Mesendoderm (in vitro differentiated cells): Measurements from ENCODE around the gene SCLY.

ENCODE experiments used
- DNase-seq: peaks from one replicate; pipeline ENCODE4 v3.0.0; 2013
- H2AK5ac ChIP-seq: 2 replicates; pipeline ENCODE4 v1.6.1; 2013; ENCODE audit warnings: low read length, inconsistent platforms
- H2BK120ac ChIP-seq: 2 replicates; pipeline ENCODE4 v1.6.1; 2013; ENCODE audit warnings: low read depth, mild to moderate bottlenecking, low read length, moderate library complexity, mixed read lengths
- H2BK15ac ChIP-seq: replicated peaks from 2 replicates; pipeline ENCODE4 v1.6.1; 2013; ENCODE audit warnings: low read depth, mild to moderate bottlenecking, moderate library complexity
- H2BK5ac ChIP-seq: 2 replicates; pipeline ENCODE4 v1.6.1; 2013; ENCODE audit warnings: low read length, inconsistent platforms
- H3K18ac ChIP-seq: 2 replicates; pipeline ENCODE4 v1.6.1; 2013; ENCODE audit warnings: mild to moderate bottlenecking, low read length, mixed read lengths
- H3K23ac ChIP-seq: one replicate; pipeline ENCODE4 v1.6.1; 2013; ENCODE audit warnings: low read length
- H3K27ac ChIP-seq: 2 replicates; pipeline ENCODE4 v1.5.1; 2013; ENCODE audit warnings: low read depth, mild to moderate bottlenecking, inconsistent platforms, low read length, moderate library complexity
- H3K27me3 ChIP-seq: 2 replicates; pipeline ENCODE4 v1.6.1; 2013; ENCODE audit warnings: low read length, control low read depth, mild to moderate bottlenecking, inconsistent platforms; ENCODE audit not compliant: insufficient read depth, poor library complexity
- H3K36me3 ChIP-seq: 2 replicates; pipeline ENCODE4 v1.6.1; 2013; ENCODE audit warnings: low read length, inconsistent platforms; ENCODE audit not compliant: control insufficient read depth, insufficient read depth
- H3K4ac ChIP-seq: one replicate; pipeline ENCODE4 v1.6.1; 2013; ENCODE audit warnings: low read depth, mild to moderate bottlenecking, low read length, moderate library complexity
- H3K4me1 ChIP-seq: 2 replicates; pipeline ENCODE4 v1.6.1; 2013; ENCODE audit warnings: low read depth, low read length, inconsistent platforms; ENCODE audit not compliant: control insufficient read depth
- H3K4me2 ChIP-seq: 2 replicates; pipeline ENCODE4 v1.6.1; 2013; ENCODE audit warnings: low read length
- H3K4me3 ChIP-seq: 2 replicates; pipeline ENCODE4 v1.5.1; 2013; ENCODE audit warnings: mild to moderate bottlenecking, low read length
- H3K56ac ChIP-seq: one replicate; pipeline ENCODE4 v1.6.1; 2013; ENCODE audit warnings: low read length
- H3K79me1 ChIP-seq: 2 replicates; pipeline ENCODE4 v1.6.1; 2013; ENCODE audit warnings: low read length, inconsistent platforms
- H3K79me2 ChIP-seq: 2 replicates; pipeline ENCODE4 v1.6.1; 2013; ENCODE audit warnings: mild to moderate bottlenecking, low read length; ENCODE audit not compliant: control insufficient read depth, insufficient read depth
- H3K9ac ChIP-seq: 2 replicates; pipeline ENCODE4 v1.6.1; 2013; ENCODE audit warnings: low read length, inconsistent platforms
- H4K5ac ChIP-seq: one replicate; pipeline ENCODE4 v1.6.1; 2013; ENCODE audit warnings: low read length
- H4K8ac ChIP-seq: one replicate; pipeline ENCODE4 v1.6.1; 2013; ENCODE audit warnings: low read depth, mild to moderate bottlenecking, control low read depth, low read length, moderate library complexity
- WGBS: extraction: QIAGEN DNeasy Blood & Tissue Kit; methylation state at CpG from one replicate; pipeline ENCODE4 v1.1.7; 2013; ENCODE audit warnings: low lambda C conversion rate, missing lambda C conversion rate; ENCODE audit not compliant: insufficient coverage; ENCODE audit errors: extremely low coverage; 5-methylcytosine and 5-hydroxymethylcytosine counted together

The SCLY gene

DNA sequence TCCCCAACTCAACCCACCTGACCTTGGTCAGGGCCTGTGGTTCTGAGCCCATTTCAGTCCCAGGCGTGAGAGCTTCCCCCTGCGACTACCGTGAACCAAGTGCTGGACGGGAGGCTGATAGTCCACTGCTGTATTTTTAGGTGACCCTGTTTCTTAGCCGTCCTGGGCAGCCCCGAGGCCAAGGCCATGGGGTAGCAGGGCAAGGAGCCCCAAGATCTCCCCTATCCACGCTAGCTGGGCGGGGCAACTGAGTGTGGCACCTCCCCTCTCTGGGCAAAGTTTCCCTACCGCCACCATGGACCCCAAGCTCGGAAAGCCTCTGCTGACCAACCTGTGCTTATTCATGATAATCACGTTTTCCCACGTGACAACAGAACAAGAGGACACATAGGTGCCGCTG lies 77.1 kb downstream of the SCLY start:
- H3K4me3 ChIP-seq: no peak overlapping the region
- H2BK5ac ChIP-seq: no peak overlapping the region
- no peak overlapping the region for H4K5ac ChIP-seq
- H2AK5ac ChIP-seq: no peak overlapping the region
- no peak overlapping the region for H2BK15ac ChIP-seq
- H3K36me3 ChIP-seq: no peaks in the 10 kb centered on the region
- no peak overlapping the region for H3K18ac ChIP-seq
- H2BK120ac ChIP-seq: no peak overlapping the region
- no peak overlapping the region for H3K4me2 ChIP-seq
- H3K4me1 ChIP-seq: no peaks in the 10 kb centered on the region
- no peaks in the 10 kb centered on the region for H3K27me3 ChIP-seq
- no peak overlapping the region for H3K23ac ChIP-seq
- H4K8ac ChIP-seq: no peak overlapping the region
- no peaks in the 10 kb centered on the region for H3K79me1 ChIP-seq
- no peak overlapping the region for H3K56ac ChIP-seq
- no peak overlapping the region for H3K9ac ChIP-seq
- no peak overlapping the region for H3K27ac ChIP-seq
- no peak for DNase-seq
- H3K79me2 ChIP-seq: no peaks in the 10 kb centered on the region
- no CpG with 5 or more reads among the region's 13 CpGs for WGBS
- no peak overlapping the region for H3K4ac ChIP-seq

- Histone ChIP-seq H4K8ac (no peak within 1 kb of the TSS), H3K56ac (no peak within 1 kb of the TSS), H3K36me3 (no peaks in the 10 kb centered on the region), H3K4me3 (no peak within 1 kb of the TSS), H4K5ac (no peak within 1 kb of the TSS), H3K4me2 (no peak within 1 kb of the TSS), H3K79me2 (no peaks in the 10 kb centered on the region), H2BK15ac (no peak within 1 kb of the TSS), H3K27ac (no peak within 1 kb of the TSS), H3K27me3 (no peaks in the 10 kb centered on the region), H2AK5ac (no peak within 1 kb of the TSS), H3K4me1 (no peaks in the 10 kb centered on the region), H2BK120ac (no peak within 1 kb of the TSS), H3K23ac (no peak within 1 kb of the TSS), H3K9ac (no peak within 1 kb of the TSS), H3K4ac (no peak within 1 kb of the TSS), H3K79me1 (no peaks in the 10 kb centered on the region), H2BK5ac (no peak within 1 kb of the TSS), H3K18ac (no peak within 1 kb of the TSS)
- WGBS: no CpG with 5 or more reads among the region's 22 CpGs
- no peak for DNase-seq
Measured at GRCh38 chr2:238138331-238139195, 77.8 kb downstream of the SCLY start, which contains the start of gene KLHL30. TSS of gene KLHL30 (plus strand) at chr2:238138668. CDS start at chr2:238140755, 2,087 bp downstream.

- H2AK5ac ChIP-seq: no peak overlapping the region
- no peak overlapping the region for H3K9ac ChIP-seq
- no CpG with 5 or more reads among the region's 56 CpGs for WGBS
- H3K4ac ChIP-seq: no peak overlapping the region
- no peak overlapping the region for H3K4me3 ChIP-seq
- no peaks in the 10 kb centered on the region for H3K79me1 ChIP-seq
- no peak overlapping the region for H4K8ac ChIP-seq
- H3K18ac ChIP-seq: no peak overlapping the region
- H2BK5ac ChIP-seq: no peak overlapping the region
- no peak overlapping the region for H3K4me2 ChIP-seq
- H3K79me2 ChIP-seq: no peaks in the 10 kb centered on the region
- H3K27me3 ChIP-seq: no peaks in the 10 kb centered on the region
- H3K27ac ChIP-seq: no peak overlapping the region
- H3K36me3 ChIP-seq: no peaks in the 10 kb centered on the region
- H4K5ac ChIP-seq: no peak overlapping the region
- H2BK120ac ChIP-seq: no peak overlapping the region
- no peak overlapping the region for H3K56ac ChIP-seq
- H3K23ac ChIP-seq: no peak overlapping the region
- no peak overlapping the region for H2BK15ac ChIP-seq
- DNase-seq: no peak
- no peaks in the 10 kb centered on the region for H3K4me1 ChIP-seq
Measured at GRCh38 chr2:238139196-238140039, 78.6 kb downstream of the SCLY start.

- Histone ChIP-seq H2AK5ac (no peak overlapping the region), H3K4me2 (no peak overlapping the region), H3K23ac (no peak overlapping the region), H2BK5ac (no peak overlapping the region), H3K4ac (no peak overlapping the region), H3K36me3 (no peaks in the 10 kb centered on the region), H3K4me1 (no peaks in the 10 kb centered on the region), H2BK120ac (no peak overlapping the region), H3K27ac (no peak overlapping the region), H4K5ac (no peak overlapping the region), H3K18ac (no peak overlapping the region), H4K8ac (no peak overlapping the region), H3K79me1 (no peaks in the 10 kb centered on the region), H2BK15ac (no peak overlapping the region), H3K9ac (no peak overlapping the region), H3K56ac (no peak overlapping the region), H3K27me3 (no peaks in the 10 kb centered on the region), H3K79me2 (no peaks in the 10 kb centered on the region), H3K4me3 (no peak overlapping the region)
- no peak for DNase-seq
- no CpG with 5 or more reads among the region's 7 CpGs for WGBS
Measured at GRCh38 chr2:238140040-238140439, 79.2 kb downstream of the SCLY start.

- Histone ChIP-seq H3K4me1 (no peaks in the 10 kb centered on the region), H3K27ac (no peak overlapping the region), H3K79me1 (no peaks in the 10 kb centered on the region), H3K23ac (no peak overlapping the region), H3K56ac (no peak overlapping the region), H2AK5ac (no peak overlapping the region), H3K4ac (no peak overlapping the region), H3K18ac (no peak overlapping the region), H3K79me2 (no peaks in the 10 kb centered on the region), H2BK5ac (no peak overlapping the region), H4K8ac (no peak overlapping the region), H2BK15ac (no peak overlapping the region), H3K36me3 (no peaks in the 10 kb centered on the region), H2BK120ac (no peak overlapping the region), H3K27me3 (no peaks in the 10 kb centered on the region), H3K4me3 (no peak overlapping the region), H4K5ac (no peak overlapping the region), H3K9ac (no peak overlapping the region), H3K4me2 (no peak overlapping the region)
- WGBS: no CpG with 5 or more reads among the region's 60 CpGs
- no peak for DNase-seq
Measured at GRCh38 chr2:238140721-238141540, 80.1 kb downstream of the SCLY start.
